KOPT-K1 (cell line): ENCODE measurements around the gene TYMP.

ENCODE experiments used
- H3K27ac ChIP-seq: fragments of 200-600 bp; sonication (generic); 2 replicates; pipeline ENCODE4 v1.5.1; 2016; ENCODE audit warnings: antibody characterized with exemption, mild to moderate bottlenecking, low read depth, low read length; ENCODE audit not compliant: poor library complexity, severe bottlenecking
- H3K36me3 ChIP-seq: fragments of 200-600 bp; sonication (generic); 2 replicates; pipeline ENCODE4 v1.5.1; 2017; ENCODE audit warnings: antibody characterized with exemption, mild to moderate bottlenecking, low read length, moderate library complexity; ENCODE audit not compliant: insufficient read depth
- H3K9me3 ChIP-seq: fragments of 200-600 bp; sonication (generic); 2 replicates; pipeline ENCODE4 v1.5.1; 2017; ENCODE audit warnings: antibody characterized with exemption, low read length, mild to moderate bottlenecking; ENCODE audit not compliant: insufficient read depth, poor library complexity, severe bottlenecking

The TYMP gene, protein sequence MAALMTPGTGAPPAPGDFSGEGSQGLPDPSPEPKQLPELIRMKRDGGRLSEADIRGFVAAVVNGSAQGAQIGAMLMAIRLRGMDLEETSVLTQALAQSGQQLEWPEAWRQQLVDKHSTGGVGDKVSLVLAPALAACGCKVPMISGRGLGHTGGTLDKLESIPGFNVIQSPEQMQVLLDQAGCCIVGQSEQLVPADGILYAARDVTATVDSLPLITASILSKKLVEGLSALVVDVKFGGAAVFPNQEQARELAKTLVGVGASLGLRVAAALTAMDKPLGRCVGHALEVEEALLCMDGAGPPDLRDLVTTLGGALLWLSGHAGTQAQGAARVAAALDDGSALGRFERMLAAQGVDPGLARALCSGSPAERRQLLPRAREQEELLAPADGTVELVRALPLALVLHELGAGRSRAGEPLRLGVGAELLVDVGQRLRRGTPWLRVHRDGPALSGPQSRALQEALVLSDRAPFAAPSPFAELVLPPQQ

DNA sequence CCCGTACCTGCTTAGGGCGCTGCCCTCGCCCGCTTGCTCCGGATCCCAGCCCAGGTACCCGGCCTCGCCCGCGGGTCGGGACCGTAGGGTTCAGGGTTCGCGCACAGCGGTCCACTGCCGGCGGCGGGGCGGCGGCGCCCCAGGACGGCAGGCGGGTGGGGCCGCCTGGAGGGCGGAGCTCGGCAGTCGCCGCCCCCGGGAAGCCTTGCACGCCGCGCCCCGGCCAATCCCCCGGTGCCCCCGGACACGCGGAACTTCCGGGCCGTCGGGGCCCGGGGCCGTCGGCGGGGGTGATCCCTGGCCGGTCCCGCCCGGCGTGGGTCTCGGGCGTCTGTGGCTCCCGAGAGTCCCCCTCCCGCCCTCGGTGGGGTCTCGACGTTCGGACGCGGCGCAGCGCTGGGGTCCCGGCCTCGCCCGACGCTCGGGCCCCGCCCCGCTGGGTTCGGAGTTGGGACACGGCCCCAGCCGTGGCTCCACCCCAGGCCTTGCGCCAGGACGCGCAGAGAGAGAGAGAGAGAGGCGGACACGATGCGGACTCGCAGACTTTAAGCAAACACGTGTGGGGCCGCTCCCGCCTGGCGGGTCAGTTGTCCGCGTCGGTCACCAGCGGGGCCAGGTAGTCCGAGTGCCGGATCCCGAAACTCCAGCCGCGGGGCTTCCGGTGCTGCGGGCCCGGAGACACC lies at the start of gene TYMP:
Gene TYMP (minus strand): TSS at position 116 of the 683 bp plus-strand sequence. CDS start 303 bp downstream, outside the sequence.
- Histone ChIP-seq H3K36me3 (no peaks in the 10 kb centered on the region), H3K27ac (no peak within 1 kb of the TSS), H3K9me3 (peaks cover 10% of the 10 kb centered on the region)

DNA sequence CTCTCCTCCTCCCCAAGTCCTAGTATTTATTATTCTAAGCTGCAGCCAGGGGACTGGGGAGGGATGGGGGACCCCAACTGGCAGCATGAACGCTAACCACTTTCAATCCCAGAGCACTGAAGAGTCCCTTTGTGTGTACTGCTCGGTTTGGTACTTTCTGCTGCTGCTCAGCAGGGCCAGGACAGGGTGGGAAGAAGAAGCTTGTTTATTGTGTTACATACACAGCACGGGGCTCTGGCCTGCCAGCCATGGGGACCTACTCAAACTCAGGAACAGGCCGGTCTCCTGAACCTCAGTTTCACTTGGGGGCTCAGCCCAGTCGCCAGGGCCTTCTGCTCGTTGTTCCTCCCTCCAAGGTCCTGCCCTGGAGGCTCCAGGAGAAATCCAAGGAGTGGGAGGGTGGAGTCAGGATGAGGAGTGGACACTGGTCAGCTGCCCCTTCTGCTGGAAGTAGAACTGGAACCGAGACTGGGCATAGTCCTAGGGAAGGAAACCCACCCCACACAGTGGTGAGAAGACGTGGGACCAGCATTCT lies 49.0 kb upstream of the TYMP start:
- no peak overlapping the region for H3K27ac ChIP-seq
- H3K36me3 ChIP-seq, result peaks cover 70% of the 10 kb centered on the region
- no peaks in the 10 kb centered on the region for H3K9me3 ChIP-seq

DNA sequence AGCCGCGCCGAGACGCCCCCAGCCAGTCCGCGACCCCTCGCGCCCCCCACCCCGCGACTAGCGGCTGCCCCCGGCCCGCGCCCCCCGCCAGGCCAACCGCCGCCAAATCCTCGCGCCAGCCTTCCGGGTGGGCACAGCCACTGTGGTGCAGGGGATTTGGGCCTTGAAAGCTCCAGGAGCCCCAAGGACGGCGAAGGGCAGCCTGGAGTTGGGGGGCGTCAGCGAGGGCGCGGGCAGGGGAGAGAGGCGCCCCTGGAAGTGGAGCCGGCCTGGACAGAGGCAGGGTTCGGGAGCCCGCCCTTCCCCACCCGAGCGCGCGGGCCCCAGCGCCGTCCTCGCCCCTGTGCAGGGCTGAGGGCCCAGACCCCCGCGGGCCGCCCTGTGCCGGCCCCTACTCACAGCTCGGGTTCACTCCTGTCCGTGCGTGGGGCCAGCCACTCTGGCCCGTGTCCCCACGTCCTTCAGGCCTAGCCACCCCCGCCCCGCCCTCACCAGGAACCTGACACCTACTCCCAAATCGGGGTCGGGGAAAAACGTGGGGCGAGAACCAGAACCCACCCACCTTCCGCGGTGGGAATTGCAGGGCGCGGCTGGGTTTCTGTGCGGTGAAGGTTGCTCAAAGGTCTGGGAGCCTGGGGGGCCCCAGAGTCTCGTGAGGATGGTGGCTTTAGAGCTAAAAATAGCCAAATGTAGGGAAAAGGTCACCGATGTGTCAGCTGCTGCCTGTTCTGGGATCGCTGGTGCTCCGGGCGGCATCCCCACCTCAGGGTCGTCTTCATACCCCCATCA lies 48.4 kb upstream of the TYMP start, which contains the start of gene CPT1B:
Gene CPT1B (minus strand): TSS at position 441 of the 789 bp plus-strand sequence. CDS start 512 bp downstream, outside the sequence.
- no peak within 1 kb of the TSS for H3K27ac ChIP-seq

DNA sequence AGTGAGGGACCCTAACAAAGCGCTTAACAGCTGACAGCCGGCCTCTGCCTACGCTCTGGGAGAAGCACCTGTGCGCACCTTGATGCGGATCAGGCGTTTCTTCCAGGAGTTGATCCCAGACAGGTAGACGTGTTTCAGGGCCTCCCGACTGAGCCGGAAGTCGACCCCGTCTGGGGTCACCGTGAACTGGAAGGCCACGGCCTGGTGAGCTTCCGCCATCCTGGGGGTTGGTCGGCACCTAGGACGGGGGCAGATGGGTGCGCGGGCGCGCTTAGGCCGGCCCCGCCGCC lies 47.8 kb upstream of the TYMP start:
- peaks cover 82% of the 10 kb centered on the region for H3K36me3 ChIP-seq
- H3K27ac ChIP-seq, result no peak overlapping the region
- H3K9me3 ChIP-seq, result no peaks in the 10 kb centered on the region

More for the DNA sequence above, 48.4 kb upstream of the TYMP start, which contains the start of gene CPT1B:
- Histone ChIP-seq H3K9me3 (no peaks in the 10 kb centered on the region), H3K36me3 (peaks cover 77% of the 10 kb centered on the region)

DNA sequence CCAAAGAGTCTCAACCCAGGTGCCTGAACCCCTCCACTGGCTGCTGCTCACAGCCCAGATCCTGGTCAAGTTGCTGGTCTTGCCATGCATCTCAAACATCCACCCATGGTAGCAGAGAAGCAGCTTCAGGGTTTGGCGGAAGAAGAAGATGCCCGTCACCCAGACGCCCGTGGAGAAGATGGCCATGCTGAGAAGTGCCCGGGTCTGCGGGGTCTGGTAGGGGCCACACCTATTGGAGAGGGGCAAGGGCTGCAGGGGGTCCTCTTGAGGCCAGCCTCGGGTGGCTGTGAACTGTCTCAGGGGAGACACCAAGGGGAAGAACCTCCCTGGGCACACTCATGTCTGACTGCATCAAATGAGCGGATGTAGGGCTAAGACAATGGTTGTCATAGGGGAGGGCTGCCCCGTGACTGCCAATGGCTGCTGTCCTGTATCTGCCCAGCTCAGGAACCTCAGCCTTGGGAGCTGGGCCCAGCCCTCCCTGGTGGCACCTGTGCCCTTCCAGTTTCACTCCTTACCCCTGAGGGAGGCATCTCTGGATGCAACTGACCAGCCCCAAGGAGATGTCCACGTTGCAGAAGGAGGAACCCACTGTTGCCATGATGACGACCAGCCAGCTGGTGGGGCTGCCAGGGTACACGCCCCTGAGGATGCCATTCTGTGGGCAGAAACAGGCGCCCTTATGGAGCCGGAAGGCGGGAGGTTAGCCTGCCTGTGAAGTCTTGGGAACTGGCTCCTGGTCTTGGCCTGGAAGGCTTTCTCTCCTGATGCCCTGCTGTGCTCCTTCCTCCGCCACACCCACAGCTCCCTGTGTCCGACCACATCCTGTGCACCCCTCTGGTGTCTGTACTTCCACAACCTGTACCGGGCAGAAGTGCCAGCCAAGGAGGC lies 47.2 kb upstream of the TYMP start:
- peaks cover 88% of the 10 kb centered on the region for H3K36me3 ChIP-seq
- H3K27ac ChIP-seq, result no peak overlapping the region
- no peaks in the 10 kb centered on the region for H3K9me3 ChIP-seq

DNA sequence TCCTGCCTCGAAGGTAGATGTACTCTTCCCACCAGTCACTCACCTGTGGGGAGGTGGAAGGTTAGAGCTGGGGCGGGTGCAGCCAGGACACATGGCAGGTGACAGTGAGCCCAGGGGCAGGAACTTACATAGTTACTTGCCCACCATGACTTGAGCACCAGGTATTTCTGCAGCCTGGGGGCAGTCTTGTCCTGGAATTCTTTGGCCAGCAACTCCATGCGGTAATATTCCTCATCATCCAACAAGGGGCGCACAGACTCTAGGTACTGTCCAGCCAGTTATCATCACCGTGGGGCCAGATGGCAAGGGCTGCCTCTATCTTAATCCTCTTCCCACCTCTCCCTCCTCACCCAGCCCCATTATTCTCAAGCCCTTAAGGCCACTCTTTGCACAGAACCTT lies 46.3 kb upstream of the TYMP start:
- Histone ChIP-seq H3K9me3 (no peaks in the 10 kb centered on the region), H3K27ac (no peak overlapping the region), H3K36me3 (peaks cover 95% of the 10 kb centered on the region)

DNA sequence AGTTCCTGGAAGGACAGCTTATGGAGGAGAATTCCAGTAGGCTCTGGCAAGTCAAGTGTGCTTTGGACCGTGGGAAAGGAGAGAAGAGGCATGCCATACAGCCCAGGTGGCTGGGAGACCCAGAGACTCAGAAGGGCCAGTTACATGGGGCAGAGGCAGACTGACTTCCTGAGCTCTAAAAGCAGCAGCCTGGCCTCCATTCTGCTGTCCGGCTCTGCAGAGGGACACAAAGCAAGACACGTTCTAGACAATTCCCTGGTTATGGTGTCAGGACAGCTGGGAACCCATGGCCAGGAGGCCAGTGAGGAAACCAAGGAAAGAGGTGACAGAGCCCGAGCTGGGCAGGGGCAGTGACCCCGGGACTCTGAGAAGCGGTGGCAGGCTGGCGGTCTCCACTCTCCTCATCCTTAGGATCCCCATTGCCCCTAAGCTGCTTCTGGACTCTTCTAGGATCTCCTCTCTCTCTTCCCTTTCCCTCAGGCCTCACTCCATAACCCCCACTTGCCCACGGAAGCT lies 45.7 kb upstream of the TYMP start:
- H3K27ac ChIP-seq, result no peak overlapping the region
- no peaks in the 10 kb centered on the region for H3K9me3 ChIP-seq
- H3K36me3 ChIP-seq, result peaks cover 96% of the 10 kb centered on the region

DNA sequence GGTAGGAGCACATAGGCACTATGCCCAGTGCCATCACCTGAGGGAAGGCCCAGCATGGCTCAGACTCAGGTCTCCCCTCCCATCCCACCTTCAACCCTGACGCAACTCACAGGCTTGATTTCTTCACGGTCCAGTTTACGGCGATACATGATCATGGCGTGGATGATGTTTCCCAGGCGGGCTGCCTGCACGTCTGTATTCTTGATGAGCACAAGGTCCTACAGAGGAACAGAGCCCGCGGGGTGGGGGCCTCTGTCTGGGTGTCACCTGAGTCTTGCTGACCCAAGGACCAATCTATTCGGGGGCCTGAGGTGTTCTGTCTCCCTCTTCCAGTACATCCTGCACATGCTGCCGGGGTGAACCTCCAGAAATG lies 44.6 kb upstream of the TYMP start:
- Histone ChIP-seq H3K36me3 (peaks cover 96% of the 10 kb centered on the region), H3K27ac (no peak overlapping the region), H3K9me3 (no peaks in the 10 kb centered on the region)

DNA sequence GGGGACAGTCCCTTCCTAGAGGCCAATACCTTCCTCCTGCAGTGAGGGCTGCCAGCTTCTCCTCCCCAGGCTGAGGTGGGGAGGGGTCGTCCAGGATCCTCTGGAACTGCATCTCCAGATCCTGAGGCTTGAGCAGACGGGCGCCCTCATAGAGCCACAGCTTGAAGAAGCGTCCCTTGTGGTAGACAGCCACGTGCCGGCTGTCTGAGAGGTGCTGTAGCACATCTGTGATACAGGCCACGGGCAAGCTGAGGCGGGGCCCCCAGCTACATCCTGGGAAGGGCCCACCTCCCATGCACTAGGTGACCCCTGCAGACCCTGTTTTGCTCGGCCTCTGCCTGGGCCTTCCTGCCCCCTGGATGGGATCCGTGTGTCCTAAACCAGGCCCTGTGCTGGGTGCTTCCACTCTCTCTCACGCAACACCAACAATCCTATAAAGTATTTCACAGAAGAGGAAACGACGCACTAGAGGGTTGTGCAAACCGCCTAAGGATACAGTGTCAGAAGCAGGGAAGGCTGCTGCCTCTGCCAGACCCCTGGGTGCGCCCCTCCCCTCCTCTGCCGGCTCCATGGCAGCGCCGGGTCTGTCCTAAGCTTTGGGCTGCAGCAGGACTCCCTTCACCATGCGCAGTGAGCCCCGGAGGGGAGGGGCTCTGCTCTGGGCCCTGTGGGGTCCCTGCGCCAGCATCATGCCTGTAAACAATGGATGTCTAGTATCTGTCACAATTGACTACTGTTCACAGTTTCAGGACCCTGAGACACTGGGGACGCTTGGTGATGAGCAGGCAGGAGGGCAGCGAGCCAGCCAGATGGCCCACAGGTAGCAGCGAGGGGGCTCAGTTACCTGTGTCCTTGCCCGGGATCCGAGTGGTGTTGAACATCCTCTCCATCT lies 43.9 kb upstream of the TYMP start:
- Histone ChIP-seq H3K9me3 (no peaks in the 10 kb centered on the region), H3K27ac (no peak overlapping the region), H3K36me3 (peaks cover 96% of the 10 kb centered on the region)

DNA sequence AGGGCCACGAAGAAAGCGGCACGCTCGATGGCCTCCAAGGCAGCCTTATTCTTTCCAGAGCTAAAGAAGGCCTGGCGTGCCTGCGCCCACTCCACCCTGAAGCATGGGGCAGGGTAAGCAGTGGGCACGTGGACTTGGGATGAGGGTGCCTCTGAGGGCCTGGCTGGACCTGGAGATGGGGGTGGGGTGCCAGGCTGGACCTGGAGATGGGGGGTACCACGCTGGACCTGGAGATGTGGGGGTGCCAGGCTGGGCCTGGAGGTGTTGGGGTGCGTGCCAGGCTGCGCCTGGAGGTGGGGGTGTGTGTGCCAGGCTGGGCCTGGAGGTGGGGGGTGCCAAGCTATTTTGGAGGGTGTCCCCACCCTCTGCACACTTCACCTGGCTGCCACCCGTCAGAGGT lies 43.2 kb upstream of the TYMP start:
- no peak overlapping the region for H3K27ac ChIP-seq
- peaks cover 96% of the 10 kb centered on the region for H3K36me3 ChIP-seq
- H3K9me3 ChIP-seq, result no peaks in the 10 kb centered on the region

DNA sequence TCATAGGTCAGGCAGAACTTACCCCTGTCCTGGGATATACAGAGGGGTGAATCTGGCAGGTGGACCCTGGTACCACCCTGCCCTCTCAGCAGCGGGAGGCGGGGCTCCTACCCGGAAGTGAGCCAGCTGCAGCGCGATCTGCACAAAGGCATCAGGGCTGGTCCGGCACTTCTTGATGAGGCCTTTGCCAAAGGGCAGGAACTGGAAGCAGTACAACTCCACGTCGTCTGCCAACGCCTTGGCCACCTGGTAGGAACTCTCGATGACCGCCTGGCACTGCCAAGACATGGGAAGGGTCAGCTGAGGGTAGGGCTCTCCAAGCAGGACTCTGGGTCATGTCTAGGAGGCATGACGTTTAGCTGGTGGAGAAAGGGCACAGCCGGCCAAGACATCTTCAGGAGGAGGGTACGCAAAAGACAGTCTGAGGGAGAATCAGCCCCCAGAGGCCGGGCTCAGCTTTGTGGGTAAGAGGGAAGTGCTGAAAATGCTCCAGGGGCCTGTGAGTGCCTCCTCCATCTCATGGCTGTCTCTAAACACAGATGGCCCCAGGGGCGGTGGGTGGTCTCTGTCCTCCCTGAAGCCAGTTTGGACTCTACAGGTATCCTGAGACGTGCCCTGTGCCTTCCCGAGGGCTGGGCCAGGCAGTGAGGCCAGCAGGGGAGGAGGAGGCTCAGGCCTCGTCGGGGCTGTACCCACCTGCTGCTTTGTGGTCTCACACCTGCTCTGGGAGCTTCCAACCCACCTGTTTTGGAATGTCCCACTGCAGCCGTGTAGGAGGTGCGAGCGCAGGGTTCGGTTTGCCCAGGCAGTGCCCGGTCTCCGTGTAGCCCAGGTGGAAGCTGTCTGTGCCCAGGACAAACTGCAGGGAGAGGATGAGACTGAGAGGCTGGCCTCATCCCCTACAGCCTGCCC lies 41.7 kb upstream of the TYMP start:
- Histone ChIP-seq H3K27ac (no peak overlapping the region), H3K9me3 (no peaks in the 10 kb centered on the region), H3K36me3 (peaks cover 90% of the 10 kb centered on the region)

DNA sequence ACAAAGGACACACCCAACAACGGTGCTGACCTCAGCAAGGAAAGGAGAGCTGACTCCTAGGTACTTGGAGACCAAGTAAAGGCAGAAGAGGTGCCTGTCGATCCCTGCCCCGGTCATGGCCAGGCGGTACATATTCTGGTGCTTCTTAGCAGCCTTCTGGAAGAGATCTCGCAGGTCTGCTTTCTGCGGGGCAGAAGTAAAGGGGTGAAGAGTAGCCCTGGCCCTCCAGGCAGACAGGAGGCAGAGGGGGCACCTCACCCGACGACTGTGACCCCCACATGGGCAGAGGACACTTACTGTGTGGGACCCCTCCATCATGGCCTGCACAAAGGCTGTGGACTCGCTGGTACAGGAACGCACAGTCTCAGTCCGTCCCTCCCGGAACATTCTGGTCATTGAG lies 41.0 kb upstream of the TYMP start:
- Histone ChIP-seq H3K27ac (no peak overlapping the region), H3K9me3 (no peaks in the 10 kb centered on the region), H3K36me3 (peaks cover 83% of the 10 kb centered on the region)
